ENCODE measurements around the gene ZNF541. TPM values are rescaled to one million over a fixed set of nuclear protein-coding genes. Genes with fewer than 3 reads are reported as not detected.
"Not testable (repeated sequence)": the region's sequence is repeated elsewhere in the genome, so short reads cannot be mapped to it uniquely, and the experiment has no call there.

The ZNF541 gene
- total RNA-seq, 2 donors from 2014 or later = 0.69 to 0.96 TPM

DNA sequence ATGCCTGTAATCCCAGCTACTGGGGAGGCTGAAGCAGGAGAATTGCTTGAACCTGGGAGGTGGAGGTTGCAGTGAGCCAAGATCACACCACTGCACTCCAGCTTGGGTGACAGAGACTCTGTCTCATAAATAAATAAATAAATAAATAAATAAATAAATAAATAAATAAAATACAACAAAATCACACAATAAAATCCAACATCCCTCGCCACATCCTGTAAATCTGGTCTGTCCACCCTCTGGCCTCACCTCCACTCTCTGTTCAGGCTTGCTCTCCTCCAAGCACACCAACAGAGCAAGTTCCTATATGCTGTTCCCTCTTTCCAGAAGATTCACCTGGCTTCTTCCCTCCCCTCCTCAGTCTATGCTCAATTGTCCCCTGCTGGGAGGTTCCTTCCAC is 10.2 kb upstream of the ZNF541 start:
- Mint-ChIP-seq H3K4me3 (peak overlapping the region in 1 of 2 donors; percentile 17), H3K4me1 (ENCODE audit: low read depth) (peaks cover 19% of the 10 kb centered on the region)
- H3K27ac Mint-ChIP-seq; H3K36me3 Mint-ChIP-seq (ENCODE audit: insufficient read depth in 2 of 2); DNase-seq; ATAC-seq (replicated peaks in 1 of 2); H3K27me3 Mint-ChIP-seq (ENCODE audit: low read depth); H3K9me3 Mint-ChIP-seq: not testable (repeated sequence)

DNA sequence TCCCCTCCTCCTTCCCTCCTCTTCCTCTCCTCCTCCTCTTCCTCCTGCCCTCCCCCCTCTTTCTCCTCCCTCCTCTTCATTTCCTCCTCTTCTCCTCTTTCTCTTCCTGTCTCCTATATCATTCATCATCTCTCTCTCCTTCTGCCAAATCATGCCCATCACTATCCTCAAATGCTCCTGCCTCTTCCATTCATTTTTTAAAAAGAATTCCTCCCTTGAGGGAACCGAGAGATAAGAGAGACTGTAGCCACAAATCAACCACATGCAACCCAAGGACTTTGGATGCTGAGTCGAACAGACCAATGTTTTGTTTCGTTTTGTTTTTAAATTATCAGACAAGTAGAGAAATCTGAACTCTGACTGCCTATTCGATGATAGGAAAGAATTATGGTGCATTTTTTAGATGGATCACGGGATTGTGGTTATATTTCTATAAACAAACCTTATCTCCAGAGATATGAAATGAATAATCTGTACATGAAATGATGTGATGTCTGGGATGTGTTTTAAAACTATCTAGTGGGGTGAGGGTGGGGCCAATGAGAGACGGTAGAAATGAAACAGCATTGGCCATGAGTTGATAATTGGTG is 9.5 kb upstream of the ZNF541 start:
- DNase-seq (no peak), ATAC-seq (replicated peaks in 1 of 2) (no peak)
- peaks cover 0 to 5% of the 10 kb centered on the region in 2 donors for H3K36me3 Mint-ChIP-seq (ENCODE audit: insufficient read depth in 2 of 2)
- no peaks in the 10 kb centered on the region for H3K27me3 Mint-ChIP-seq (ENCODE audit: low read depth)
- H3K9me3 Mint-ChIP-seq = peaks cover 2 to 4% of the 10 kb centered on the region in 2 donors
- H3K4me3 Mint-ChIP-seq = peak overlapping the region; percentile 60 to 91
- H3K27ac Mint-ChIP-seq = peak overlapping the region; percentile 94
- peaks cover 26% of the 10 kb centered on the region for H3K4me1 Mint-ChIP-seq (ENCODE audit: low read depth)

GRCh38 chr19:47581605-47582319 is 8.8 kb upstream of the ZNF541 start:
- no peaks in the 10 kb centered on the region for H3K27me3 Mint-ChIP-seq (ENCODE audit: low read depth)
- H3K27ac Mint-ChIP-seq = peak overlapping the region; percentile 94
- DNase-seq (no peak), ATAC-seq (replicated peaks in 1 of 2) (no peak)
- H3K36me3 Mint-ChIP-seq (ENCODE audit: insufficient read depth in 2 of 2) = peaks cover 0 to 5% of the 10 kb centered on the region in 2 donors
- peaks cover 2 to 4% of the 10 kb centered on the region in 2 donors for H3K9me3 Mint-ChIP-seq
- peaks cover 31% of the 10 kb centered on the region for H3K4me1 Mint-ChIP-seq (ENCODE audit: low read depth)
- H3K4me3 Mint-ChIP-seq = peak overlapping the region; percentile 48 to 60

GRCh38 chr19:47580397-47580796 is 7.4 kb upstream of the ZNF541 start:
- DNase-seq = no peak
- no peak overlapping the region for H3K4me3 Mint-ChIP-seq
- no peak for ATAC-seq (replicated peaks in 1 of 2)
- H3K36me3 Mint-ChIP-seq (ENCODE audit: insufficient read depth in 2 of 2) = peaks cover 0 to 3% of the 10 kb centered on the region in 2 donors
- no peaks in the 10 kb centered on the region for H3K27me3 Mint-ChIP-seq (ENCODE audit: low read depth)
- no peaks in the 10 kb centered on the region for H3K9me3 Mint-ChIP-seq
- H3K27ac Mint-ChIP-seq = no peak overlapping the region
- H3K4me1 Mint-ChIP-seq (ENCODE audit: low read depth) = peaks cover 31% of the 10 kb centered on the region

- H3K4me3 Mint-ChIP-seq = peak overlapping the region; percentile 14 to 47
- peaks cover 12% of the 10 kb centered on the region for H3K4me1 Mint-ChIP-seq (ENCODE audit: low read depth)
- no peak for ATAC-seq (replicated peaks in 1 of 2)
- peaks cover 13% of the 10 kb centered on the region for H3K27me3 Mint-ChIP-seq (ENCODE audit: low read depth)
- no peaks in the 10 kb centered on the region for H3K9me3 Mint-ChIP-seq
- no peak for DNase-seq
- peaks cover 0 to 5% of the 10 kb centered on the region in 2 donors for H3K36me3 Mint-ChIP-seq (ENCODE audit: insufficient read depth in 2 of 2)
- H3K27ac Mint-ChIP-seq = no peak overlapping the region
These were observed 313 bp downstream of the ZNF541 start for GRCh38 chr19:47572635-47573034.

- H3K36me3 Mint-ChIP-seq (ENCODE audit: insufficient read depth in 2 of 2) = peaks cover 0 to 5% of the 10 kb centered on the region in 2 donors
- H3K27me3 Mint-ChIP-seq (ENCODE audit: low read depth) = peaks cover 13% of the 10 kb centered on the region
- H3K9me3 Mint-ChIP-seq = no peaks in the 10 kb centered on the region
- ATAC-seq (replicated peaks in 1 of 2) (no peak), DNase-seq (no peak)
- H3K4me3 Mint-ChIP-seq = no peak overlapping the region
- H3K4me1 Mint-ChIP-seq (ENCODE audit: low read depth) = peaks cover 5% of the 10 kb centered on the region
- no peak overlapping the region for H3K27ac Mint-ChIP-seq
These were observed 3.6 kb downstream of the ZNF541 start for GRCh38 chr19:47569331-47569730.

DNA sequence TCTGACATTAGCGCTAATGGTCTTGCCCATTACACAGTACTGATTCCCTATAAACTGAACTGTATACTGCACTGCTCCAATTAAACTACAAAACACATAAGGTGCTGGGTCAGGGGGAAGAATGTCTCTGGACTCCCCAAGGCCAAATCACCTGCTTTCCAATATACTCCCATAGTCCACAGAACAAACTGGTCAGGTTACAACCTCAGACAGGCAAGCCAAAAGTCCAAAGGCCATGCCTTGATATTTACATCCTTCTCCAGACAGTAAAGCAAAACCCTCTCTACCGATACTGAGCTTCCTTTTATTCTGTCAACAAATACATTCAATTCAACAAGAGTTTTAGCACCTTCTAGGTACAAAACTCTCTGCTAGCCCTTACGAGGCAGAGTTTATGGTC is 8.9 kb downstream of the ZNF541 start:
- Mint-ChIP-seq H3K36me3 (ENCODE audit: insufficient read depth in 2 of 2) (no peaks in the 10 kb centered on the region), H3K4me3 (no peak overlapping the region), H3K9me3 (no peaks in the 10 kb centered on the region), H3K27ac (no peak overlapping the region), H3K27me3 (ENCODE audit: low read depth) (no peaks in the 10 kb centered on the region), H3K4me1 (ENCODE audit: low read depth) (no peaks in the 10 kb centered on the region)
- no peak for ATAC-seq (replicated peaks in 1 of 2)
- no peak for DNase-seq

DNA sequence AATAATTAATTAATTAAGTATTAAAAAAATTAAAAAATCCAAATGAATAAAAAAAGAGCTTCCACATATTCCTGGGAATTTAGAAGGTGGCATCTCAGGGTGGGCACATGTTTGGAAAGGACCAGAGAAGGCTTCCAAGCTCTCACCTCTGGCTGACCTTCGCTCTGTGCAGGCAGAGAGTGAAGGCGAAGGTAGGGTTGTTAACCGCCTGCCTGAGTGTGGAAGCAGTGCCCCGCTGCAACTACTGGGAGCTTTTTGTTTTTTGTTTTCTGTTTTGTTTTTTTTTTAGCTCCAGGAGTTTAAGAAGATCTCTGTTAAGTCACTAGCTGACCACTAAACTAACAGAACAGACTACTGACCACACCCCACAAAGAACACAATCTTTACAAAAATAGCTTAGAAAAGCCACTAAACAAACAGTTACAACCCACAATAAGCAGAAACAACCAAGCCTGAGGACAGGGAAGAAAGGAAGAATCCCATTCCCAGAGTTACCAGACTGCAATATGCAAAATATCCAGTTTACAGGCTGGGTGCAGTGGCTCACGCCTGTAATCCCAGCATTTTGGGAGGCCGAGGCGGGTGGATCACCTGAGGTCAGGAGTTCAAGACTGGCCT is 11.4 kb downstream of the ZNF541 start:
- DNase-seq (no peak), ATAC-seq (replicated peaks in 1 of 2) (no peak)
- H3K36me3 Mint-ChIP-seq (ENCODE audit: insufficient read depth in 2 of 2) = no peaks in the 10 kb centered on the region
- no peak overlapping the region for H3K4me3 Mint-ChIP-seq
- H3K9me3 Mint-ChIP-seq = no peaks in the 10 kb centered on the region
- no peaks in the 10 kb centered on the region for H3K4me1 Mint-ChIP-seq (ENCODE audit: low read depth)
- no peaks in the 10 kb centered on the region for H3K27me3 Mint-ChIP-seq (ENCODE audit: low read depth)
- H3K27ac Mint-ChIP-seq = no peak overlapping the region

- Mint-ChIP-seq H3K4me1 (ENCODE audit: low read depth) (no peaks in the 10 kb centered on the region), H3K9me3 (no peaks in the 10 kb centered on the region), H3K4me3 (no peak overlapping the region), H3K27me3 (ENCODE audit: low read depth) (no peaks in the 10 kb centered on the region), H3K27ac (no peak overlapping the region), H3K36me3 (ENCODE audit: insufficient read depth in 2 of 2) (no peaks in the 10 kb centered on the region)
- DNase-seq (no peak), ATAC-seq (replicated peaks in 1 of 2) (no peak)
These were observed 11.9 kb downstream of the ZNF541 start for GRCh38 chr19:47560999-47561398.

DNA sequence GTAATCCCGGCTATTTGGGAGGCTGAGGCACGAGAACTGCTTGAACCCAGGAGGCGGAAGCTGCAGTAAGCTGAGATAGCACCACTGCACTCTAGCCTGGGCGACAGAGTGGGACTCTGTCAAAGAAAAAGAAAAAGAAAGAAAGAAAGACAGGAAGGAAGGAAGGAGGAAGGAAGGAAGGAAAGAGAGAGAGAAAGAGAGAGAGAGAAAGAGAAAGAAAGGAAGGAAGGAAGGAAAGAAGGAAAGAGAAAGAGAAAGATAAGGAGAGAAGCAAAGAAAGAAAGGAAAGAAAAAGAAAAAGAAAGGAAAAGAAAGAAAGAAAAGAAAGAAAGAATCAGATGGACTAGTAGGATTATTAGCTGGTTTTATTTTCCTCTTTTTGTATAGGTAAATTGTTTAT is 22.8 kb downstream of the ZNF541 start:
- no peak overlapping the region for H3K27ac Mint-ChIP-seq
- H3K4me1 Mint-ChIP-seq (ENCODE audit: low read depth) = no peaks in the 10 kb centered on the region
- no peaks in the 10 kb centered on the region for H3K27me3 Mint-ChIP-seq (ENCODE audit: low read depth)
- ATAC-seq (replicated peaks in 1 of 2) (no peak), DNase-seq (no peak)
- no peaks in the 10 kb centered on the region for H3K9me3 Mint-ChIP-seq
- H3K4me3 Mint-ChIP-seq = no peak overlapping the region
- no peaks in the 10 kb centered on the region for H3K36me3 Mint-ChIP-seq (ENCODE audit: insufficient read depth in 2 of 2)

GRCh38 chr19:47549261-47549862 is 23.6 kb downstream of the ZNF541 start:
- Mint-ChIP-seq H3K9me3 (no peaks in the 10 kb centered on the region), H3K36me3 (ENCODE audit: insufficient read depth in 2 of 2) (no peaks in the 10 kb centered on the region), H3K4me1 (ENCODE audit: low read depth) (no peaks in the 10 kb centered on the region), H3K4me3 (no peak overlapping the region), H3K27ac (no peak overlapping the region), H3K27me3 (ENCODE audit: low read depth) (no peaks in the 10 kb centered on the region)
- DNase-seq (no peak), ATAC-seq (replicated peaks in 1 of 2) (no peak)

GRCh38 chr19:47547199-47547598 is 25.7 kb downstream of the ZNF541 start:
- H3K4me1 Mint-ChIP-seq (ENCODE audit: low read depth) = peaks cover 2% of the 10 kb centered on the region
- no peak for DNase-seq
- H3K36me3 Mint-ChIP-seq (ENCODE audit: insufficient read depth in 2 of 2) = no peaks in the 10 kb centered on the region
- H3K27ac Mint-ChIP-seq = no peak overlapping the region
- no peak overlapping the region for H3K4me3 Mint-ChIP-seq
- H3K27me3 Mint-ChIP-seq (ENCODE audit: low read depth) = no peaks in the 10 kb centered on the region
- ATAC-seq (replicated peaks in 1 of 2) = no peak
- H3K9me3 Mint-ChIP-seq = no peaks in the 10 kb centered on the region

Measured in activated T-cell treated with anti-CD3 and anti-CD28 coated beads, Interleukin-2, amount 50 U/mL, for 72 hours (primary cell).